LNCAP (cell line): ENCODE measurements around the gene SLPI.
A peak's percentile ranks its signal among the peaks of the same experiment; 100 is the strongest.

Source experiments
- CTCF ChIP-seq: fragments of 450-650 bp; IDR thresholded peaks from 2 replicates; pipeline ENCODE4 v1.5.1; 2017; ENCODE audit warnings: mild to moderate bottlenecking

The SLPI gene

GRCh38 chr20:45294003-45294368 is 39.6 kb upstream of the SLPI start:
- no peak; the same call in none of the 2 replicates for TF ChIP-seq CTCF

DNA sequence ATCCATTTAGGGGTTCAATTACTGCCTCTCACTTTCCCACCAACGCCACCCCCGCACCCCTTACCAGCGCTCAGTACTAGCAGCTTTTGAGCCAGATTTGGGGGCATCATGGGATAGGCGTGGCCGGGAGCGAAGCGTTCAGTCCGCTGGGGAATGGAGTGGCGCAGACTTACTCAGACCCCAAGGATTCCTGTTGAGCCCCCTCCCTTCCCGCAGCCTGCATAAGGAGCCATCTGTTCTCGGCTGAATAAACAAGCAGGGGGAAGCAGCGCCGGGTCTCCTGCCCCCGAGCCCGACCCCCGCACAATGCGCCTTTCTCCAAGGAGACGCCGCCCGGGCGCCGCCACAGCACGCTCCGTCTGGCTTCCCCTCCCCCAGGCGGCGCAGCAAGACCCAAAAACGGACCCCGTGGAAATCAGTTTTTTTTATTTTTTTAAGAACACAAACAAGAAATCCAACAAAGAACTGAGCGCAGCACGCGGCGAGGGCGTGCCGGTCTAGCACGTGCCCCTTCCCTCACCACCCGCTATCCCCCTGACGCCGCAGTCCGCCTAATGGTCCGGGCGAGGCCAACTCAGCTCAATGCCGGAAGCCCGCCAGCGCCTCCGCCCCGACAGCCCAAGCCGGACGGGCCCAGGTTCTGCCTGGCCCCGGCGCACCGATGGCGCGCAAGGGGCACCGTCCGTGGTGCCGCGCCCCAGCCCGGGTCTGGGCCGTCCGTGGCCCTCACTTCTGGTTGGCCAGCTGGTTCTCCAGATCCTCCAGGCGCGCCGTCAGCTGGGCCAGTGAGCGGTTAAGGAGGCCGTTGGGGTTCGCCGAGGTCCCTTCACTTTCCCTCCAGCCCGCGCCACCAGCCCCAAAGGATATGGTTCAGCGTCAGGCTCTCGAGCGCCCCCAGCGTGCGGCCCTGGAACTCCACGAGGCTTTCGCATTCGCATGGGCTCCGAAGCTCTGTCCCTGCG is 39.0 kb upstream of the SLPI start:
- peak; percentile 95 for TF ChIP-seq CTCF

DNA sequence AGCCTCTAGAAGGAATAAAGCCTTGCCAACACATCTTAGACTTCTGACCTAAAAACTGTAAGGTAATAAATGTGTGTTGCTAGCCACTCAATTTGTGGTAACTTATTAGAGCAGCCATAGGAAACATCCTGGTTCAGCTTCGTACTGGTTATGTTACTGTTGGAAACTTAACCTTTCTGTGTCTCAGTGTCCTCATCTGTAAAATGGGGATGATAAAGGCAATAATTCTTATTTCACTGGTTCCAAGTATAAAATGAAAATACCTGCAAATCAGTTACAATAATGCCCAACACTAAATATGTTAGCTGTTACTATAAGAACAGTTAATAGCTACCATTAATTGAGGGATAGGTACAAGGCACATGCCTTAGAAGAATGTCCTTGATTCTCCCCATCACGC is 38.0 kb upstream of the SLPI start:
- no peak for TF ChIP-seq CTCF

- no peak for TF ChIP-seq CTCF
These were observed 37.2 kb upstream of the SLPI start for GRCh38 chr20:45291526-45291925.

GRCh38 chr20:45290677-45291355 is 36.5 kb upstream of the SLPI start:
- peak; percentile 78 for TF ChIP-seq CTCF

- TF ChIP-seq CTCF = no peak
These were observed 35.7 kb upstream of the SLPI start for GRCh38 chr20:45289942-45290676.

GRCh38 chr20:45288860-45289259 is 34.5 kb upstream of the SLPI start:
- TF ChIP-seq CTCF = no peak
